GM23338 (cell line): ENCODE results near the gene PKIB. TPM values are rescaled to one million over a fixed set of nuclear protein-coding genes. Genes with fewer than 3 reads are reported as not detected.

Experiments
- ATAC-seq: fragments of 200-7000 bp; cut with Tn5 transposase; 3 replicates; pipeline ENCODE4 v1.9.1; 2020
- DNase-seq: peaks from one replicate; pipeline ENCODE4 v3.0.0-alpha.2; 2015; ENCODE audit warnings: low spot score
- H2AFZ ChIP-seq: fragments of 200-600 bp; sonication (generic); 2 replicates; pipeline ENCODE4 v1.8.0; 2016; ENCODE audit warnings: antibody characterized with exemption, mild to moderate bottlenecking, moderate library complexity
- H3F3A ChIP-seq: fragments of 200-600 bp; sonication (generic); replicated peaks from 2 replicates; pipeline ENCODE4 v1.8.0; 2017; ENCODE audit warnings: antibody characterized with exemption, mixed run types, low read depth
- H3K27ac ChIP-seq: fragments of 200-600 bp; sonication (generic); 2 replicates; pipeline ENCODE4 v1.6.1; 2016; ENCODE audit warnings: low read depth
- H3K27me3 ChIP-seq: fragments of 200-600 bp; sonication (generic); 2 replicates; pipeline ENCODE4 v1.8.0; 2016; ENCODE audit warnings: mild to moderate bottlenecking, mixed run types, moderate library complexity; ENCODE audit not compliant: insufficient read depth
- H3K36me3 ChIP-seq: fragments of 200-600 bp; sonication (generic); 2 replicates; pipeline ENCODE4 v1.8.0; 2016; ENCODE audit warnings: mild to moderate bottlenecking; ENCODE audit not compliant: insufficient read depth
- H3K4me1 ChIP-seq: fragments of 200-600 bp; sonication (generic); 2 replicates; pipeline ENCODE4 v1.8.0; 2016; ENCODE audit warnings: mild to moderate bottlenecking, moderate library complexity; ENCODE audit not compliant: insufficient read depth
- H3K4me2 ChIP-seq: fragments of 200-600 bp; sonication (generic); 2 replicates; pipeline ENCODE4 v1.7.1; 2017; ENCODE audit warnings: mixed run types
- H3K4me3 ChIP-seq: fragments of 200-600 bp; sonication (generic); 2 replicates; pipeline ENCODE4 v1.6.1; 2016; ENCODE audit warnings: mixed run types
- H3K79me2 ChIP-seq: fragments of 200-600 bp; sonication (generic); replicated peaks from 2 replicates; pipeline ENCODE4 v1.8.0; 2017; ENCODE audit warnings: mild to moderate bottlenecking; ENCODE audit not compliant: insufficient read depth
- H3K9me2 ChIP-seq: fragments of 200-600 bp; sonication (generic); 2 replicates; pipeline ENCODE4 v1.8.0; 2017; ENCODE audit not compliant: insufficient read depth
- H4K20me1 ChIP-seq: fragments of 200-600 bp; sonication (generic); replicated peaks from 2 replicates; pipeline ENCODE4 v1.8.0; 2017; ENCODE audit warnings: mild to moderate bottlenecking; ENCODE audit not compliant: insufficient read depth
- H3K27ac Mint-ChIP-seq: 2 replicates; pipeline ENCODE4 v1.8.0; 2020; ENCODE audit warnings: inconsistent platforms, mild to moderate bottlenecking, moderate library complexity, mixed read lengths
- H3K27me3 Mint-ChIP-seq: 3 replicates; pipeline ENCODE4 v1.8.0; 2022; ENCODE audit warnings: low read depth, mild to moderate bottlenecking, moderate library complexity, mixed read lengths, inconsistent platforms; ENCODE audit not compliant: insufficient read depth, poor library complexity
- H3K36me3 Mint-ChIP-seq: 3 replicates; pipeline ENCODE4 v1.8.0; 2021; ENCODE audit warnings: low read depth, mild to moderate bottlenecking, inconsistent platforms, moderate library complexity, mixed read lengths
- H3K4me1 Mint-ChIP-seq: 3 replicates; pipeline ENCODE4 v1.8.0; 2020; ENCODE audit warnings: mild to moderate bottlenecking, inconsistent platforms, mixed read lengths
- H3K4me3 Mint-ChIP-seq: 3 replicates; pipeline ENCODE4 v1.8.0; 2021; ENCODE audit warnings: moderate library complexity, mild to moderate bottlenecking, inconsistent platforms, mixed read lengths
- H3K9me3 Mint-ChIP-seq: 3 replicates; pipeline ENCODE4 v1.8.0; 2020; ENCODE audit warnings: moderate library complexity, mild to moderate bottlenecking, inconsistent platforms, mixed read lengths
- CREB1 ChIP-seq: fragments of 250-450 bp; sonication (Bioruptor Pico); IDR thresholded peaks from 2 replicates; pipeline ENCODE4 v1.5.0; 2020; ENCODE audit warnings: low read depth, mild to moderate bottlenecking, moderate library complexity
- ETS1 ChIP-seq: IDR thresholded peaks from 2 replicates; pipeline ENCODE4 v1.6.1; 2016; ENCODE audit warnings: antibody characterized with exemption
- EZH2 ChIP-seq: fragments of 200-600 bp; sonication (generic); IDR thresholded peaks from one replicate; pipeline ENCODE4 v1.8.0; 2017; ENCODE audit warnings: antibody characterized with exemption, mild to moderate bottlenecking, low read depth; ENCODE audit not compliant: unreplicated experiment
- NANOG ChIP-seq: IDR thresholded peaks from 2 replicates; pipeline ENCODE4 v1.6.1; 2016; ENCODE audit warnings: antibody characterized with exemption, borderline replicate concordance
- POLR2AphosphoS5 ChIP-seq: IDR thresholded peaks from 2 replicates; pipeline ENCODE4 v1.6.1; 2016; ENCODE audit warnings: antibody characterized with exemption, low read depth
- ZNF114 ChIP-seq: fragments of 250-450 bp; sonication (Bioruptor Pico); IDR thresholded peaks from 2 replicates; pipeline ENCODE4 v1.5.0; 2020; ENCODE audit warnings: mild to moderate bottlenecking, moderate library complexity
- polyA plus RNA-seq: library from polyadenylated mRNA; unstranded; fragments of >200 nt; fragmentation: Nextera tagmentation; extraction: Ambion mirVana; gene quantifications from 2 replicates; pipeline ENCODE4 v1.2.1, GENCODE V29; 2016
- total RNA-seq: library from RNA; depleted of rRNA; stranded (reverse); fragments of >200 nt; shearing (Covaris generic); gene quantifications from 2 replicates; pipeline ENCODE4 v1.2.3, GENCODE V29; 2014
- TF ChIP-seq, protein P1 (sequence below): IDR thresholded peaks from one replicate; pipeline ENCODE4 v1.6.1; 2018; ENCODE audit warnings: antibody characterized with exemption; ENCODE audit not compliant: unreplicated experiment
- TF ChIP-seq, protein P2 (sequence below): fragments of 250-450 bp; sonication (Bioruptor Pico); IDR thresholded peaks from 2 replicates; pipeline ENCODE4 v1.5.0; 2020; ENCODE audit warnings: mild to moderate bottlenecking, moderate library complexity

Gene PKIB
- total and polyA plus RNA-seq, 2 experiments from 2014 or later = 125 to 170 TPM

- DNase-seq (no peak), ATAC-seq (no peak)
- Mint-ChIP-seq H3K9me3 (no peaks in the 10 kb centered on the region), H3K4me1 (peaks cover 19% of the 10 kb centered on the region; the same call in 2 of the 3 replicates), H3K27me3 (no peaks in the 10 kb centered on the region), H3K4me3 (no peak overlapping the region), H3K36me3 (no peaks in the 10 kb centered on the region), H3K27ac (peak overlapping the region; percentile 57)
- TF ChIP-seq ETS1 = no peak
- no peak for TF ChIP-seq NANOG
- TF ChIP-seq EZH2 = no peak
- TF ChIP-seq, protein P1, sequence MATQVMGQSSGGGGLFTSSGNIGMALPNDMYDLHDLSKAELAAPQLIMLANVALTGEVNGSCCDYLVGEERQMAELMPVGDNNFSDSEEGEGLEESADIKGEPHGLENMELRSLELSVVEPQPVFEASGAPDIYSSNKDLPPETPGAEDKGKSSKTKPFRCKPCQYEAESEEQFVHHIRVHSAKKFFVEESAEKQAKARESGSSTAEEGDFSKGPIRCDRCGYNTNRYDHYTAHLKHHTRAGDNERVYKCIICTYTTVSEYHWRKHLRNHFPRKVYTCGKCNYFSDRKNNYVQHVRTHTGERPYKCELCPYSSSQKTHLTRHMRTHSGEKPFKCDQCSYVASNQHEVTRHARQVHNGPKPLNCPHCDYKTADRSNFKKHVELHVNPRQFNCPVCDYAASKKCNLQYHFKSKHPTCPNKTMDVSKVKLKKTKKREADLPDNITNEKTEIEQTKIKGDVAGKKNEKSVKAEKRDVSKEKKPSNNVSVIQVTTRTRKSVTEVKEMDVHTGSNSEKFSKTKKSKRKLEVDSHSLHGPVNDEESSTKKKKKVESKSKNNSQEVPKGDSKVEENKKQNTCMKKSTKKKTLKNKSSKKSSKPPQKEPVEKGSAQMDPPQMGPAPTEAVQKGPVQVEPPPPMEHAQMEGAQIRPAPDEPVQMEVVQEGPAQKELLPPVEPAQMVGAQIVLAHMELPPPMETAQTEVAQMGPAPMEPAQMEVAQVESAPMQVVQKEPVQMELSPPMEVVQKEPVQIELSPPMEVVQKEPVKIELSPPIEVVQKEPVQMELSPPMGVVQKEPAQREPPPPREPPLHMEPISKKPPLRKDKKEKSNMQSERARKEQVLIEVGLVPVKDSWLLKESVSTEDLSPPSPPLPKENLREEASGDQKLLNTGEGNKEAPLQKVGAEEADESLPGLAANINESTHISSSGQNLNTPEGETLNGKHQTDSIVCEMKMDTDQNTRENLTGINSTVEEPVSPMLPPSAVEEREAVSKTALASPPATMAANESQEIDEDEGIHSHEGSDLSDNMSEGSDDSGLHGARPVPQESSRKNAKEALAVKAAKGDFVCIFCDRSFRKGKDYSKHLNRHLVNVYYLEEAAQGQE = no peak
- no peak for TF ChIP-seq CREB1 (CRISPR knock-in tag)
- Histone ChIP-seq H3K79me2 (no peaks in the 10 kb centered on the region), H3K27ac (no peak overlapping the region), H3K27me3 (no peaks in the 10 kb centered on the region), H3F3A (no peaks in the 10 kb centered on the region), H3K4me3 (no peak overlapping the region), H3K4me2 (no peak overlapping the region), H3K4me1 (peaks cover 5% of the 10 kb centered on the region; the same call in 1 of the 2 replicates), H3K9me2 (peaks cover 4% of the 10 kb centered on the region; the same call in 1 of the 2 replicates), H3K36me3 (no peaks in the 10 kb centered on the region), H4K20me1 (0 out of 2 replicates have a peak, but pooled peaks cover 7% of the 10 kb centered on the region), H2AFZ (no peak overlapping the region)
Measured at GRCh38 chr6:122654012-122654411, 43.8 kb downstream of the PKIB start.

DNA sequence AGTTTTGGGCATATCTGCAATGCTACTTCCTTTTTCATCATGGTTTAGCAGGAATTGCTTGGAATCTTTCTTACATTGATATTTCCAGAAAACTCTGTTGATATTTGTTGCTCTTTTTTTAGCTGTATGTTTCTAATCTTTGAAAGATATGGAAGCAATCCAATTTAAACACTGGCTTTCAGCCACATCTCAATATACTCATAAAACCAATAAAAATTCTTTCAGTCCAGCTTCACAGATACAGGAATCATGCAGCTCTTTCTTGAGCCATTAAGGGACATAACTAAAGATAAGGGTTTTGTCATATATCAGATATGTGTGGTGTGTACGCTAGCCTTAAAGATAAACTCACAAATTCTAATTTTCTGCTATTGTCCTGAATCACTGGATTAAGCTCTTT is 47.4 kb downstream of the PKIB start:
- ATAC-seq (no peak), DNase-seq (no peak)
- Histone ChIP-seq H2AFZ (no peak overlapping the region), H3K36me3 (no peaks in the 10 kb centered on the region), H3F3A (no peaks in the 10 kb centered on the region), H3K4me3 (no peak overlapping the region), H3K4me1 (peaks cover 5% of the 10 kb centered on the region; the same call in 1 of the 2 replicates), H3K4me2 (no peak overlapping the region), H3K27me3 (no peaks in the 10 kb centered on the region), H3K27ac (no peak overlapping the region), H3K79me2 (no peaks in the 10 kb centered on the region), H4K20me1 (no peaks in the 10 kb centered on the region), H3K9me2 (no peaks in the 10 kb centered on the region)
- no peaks in the 10 kb centered on the region for H3K36me3 Mint-ChIP-seq
- no peaks in the 10 kb centered on the region for H3K9me3 Mint-ChIP-seq
- no peak overlapping the region for H3K4me3 Mint-ChIP-seq
- peaks cover 11% of the 10 kb centered on the region; the same call in 2 of the 3 replicates for H3K4me1 Mint-ChIP-seq
- TF ChIP-seq ETS1 = no peak
- no peak for TF ChIP-seq ZNF114 (CRISPR knock-in tag)
- TF ChIP-seq POLR2AphosphoS5 = no peak
- TF ChIP-seq, protein P2, sequence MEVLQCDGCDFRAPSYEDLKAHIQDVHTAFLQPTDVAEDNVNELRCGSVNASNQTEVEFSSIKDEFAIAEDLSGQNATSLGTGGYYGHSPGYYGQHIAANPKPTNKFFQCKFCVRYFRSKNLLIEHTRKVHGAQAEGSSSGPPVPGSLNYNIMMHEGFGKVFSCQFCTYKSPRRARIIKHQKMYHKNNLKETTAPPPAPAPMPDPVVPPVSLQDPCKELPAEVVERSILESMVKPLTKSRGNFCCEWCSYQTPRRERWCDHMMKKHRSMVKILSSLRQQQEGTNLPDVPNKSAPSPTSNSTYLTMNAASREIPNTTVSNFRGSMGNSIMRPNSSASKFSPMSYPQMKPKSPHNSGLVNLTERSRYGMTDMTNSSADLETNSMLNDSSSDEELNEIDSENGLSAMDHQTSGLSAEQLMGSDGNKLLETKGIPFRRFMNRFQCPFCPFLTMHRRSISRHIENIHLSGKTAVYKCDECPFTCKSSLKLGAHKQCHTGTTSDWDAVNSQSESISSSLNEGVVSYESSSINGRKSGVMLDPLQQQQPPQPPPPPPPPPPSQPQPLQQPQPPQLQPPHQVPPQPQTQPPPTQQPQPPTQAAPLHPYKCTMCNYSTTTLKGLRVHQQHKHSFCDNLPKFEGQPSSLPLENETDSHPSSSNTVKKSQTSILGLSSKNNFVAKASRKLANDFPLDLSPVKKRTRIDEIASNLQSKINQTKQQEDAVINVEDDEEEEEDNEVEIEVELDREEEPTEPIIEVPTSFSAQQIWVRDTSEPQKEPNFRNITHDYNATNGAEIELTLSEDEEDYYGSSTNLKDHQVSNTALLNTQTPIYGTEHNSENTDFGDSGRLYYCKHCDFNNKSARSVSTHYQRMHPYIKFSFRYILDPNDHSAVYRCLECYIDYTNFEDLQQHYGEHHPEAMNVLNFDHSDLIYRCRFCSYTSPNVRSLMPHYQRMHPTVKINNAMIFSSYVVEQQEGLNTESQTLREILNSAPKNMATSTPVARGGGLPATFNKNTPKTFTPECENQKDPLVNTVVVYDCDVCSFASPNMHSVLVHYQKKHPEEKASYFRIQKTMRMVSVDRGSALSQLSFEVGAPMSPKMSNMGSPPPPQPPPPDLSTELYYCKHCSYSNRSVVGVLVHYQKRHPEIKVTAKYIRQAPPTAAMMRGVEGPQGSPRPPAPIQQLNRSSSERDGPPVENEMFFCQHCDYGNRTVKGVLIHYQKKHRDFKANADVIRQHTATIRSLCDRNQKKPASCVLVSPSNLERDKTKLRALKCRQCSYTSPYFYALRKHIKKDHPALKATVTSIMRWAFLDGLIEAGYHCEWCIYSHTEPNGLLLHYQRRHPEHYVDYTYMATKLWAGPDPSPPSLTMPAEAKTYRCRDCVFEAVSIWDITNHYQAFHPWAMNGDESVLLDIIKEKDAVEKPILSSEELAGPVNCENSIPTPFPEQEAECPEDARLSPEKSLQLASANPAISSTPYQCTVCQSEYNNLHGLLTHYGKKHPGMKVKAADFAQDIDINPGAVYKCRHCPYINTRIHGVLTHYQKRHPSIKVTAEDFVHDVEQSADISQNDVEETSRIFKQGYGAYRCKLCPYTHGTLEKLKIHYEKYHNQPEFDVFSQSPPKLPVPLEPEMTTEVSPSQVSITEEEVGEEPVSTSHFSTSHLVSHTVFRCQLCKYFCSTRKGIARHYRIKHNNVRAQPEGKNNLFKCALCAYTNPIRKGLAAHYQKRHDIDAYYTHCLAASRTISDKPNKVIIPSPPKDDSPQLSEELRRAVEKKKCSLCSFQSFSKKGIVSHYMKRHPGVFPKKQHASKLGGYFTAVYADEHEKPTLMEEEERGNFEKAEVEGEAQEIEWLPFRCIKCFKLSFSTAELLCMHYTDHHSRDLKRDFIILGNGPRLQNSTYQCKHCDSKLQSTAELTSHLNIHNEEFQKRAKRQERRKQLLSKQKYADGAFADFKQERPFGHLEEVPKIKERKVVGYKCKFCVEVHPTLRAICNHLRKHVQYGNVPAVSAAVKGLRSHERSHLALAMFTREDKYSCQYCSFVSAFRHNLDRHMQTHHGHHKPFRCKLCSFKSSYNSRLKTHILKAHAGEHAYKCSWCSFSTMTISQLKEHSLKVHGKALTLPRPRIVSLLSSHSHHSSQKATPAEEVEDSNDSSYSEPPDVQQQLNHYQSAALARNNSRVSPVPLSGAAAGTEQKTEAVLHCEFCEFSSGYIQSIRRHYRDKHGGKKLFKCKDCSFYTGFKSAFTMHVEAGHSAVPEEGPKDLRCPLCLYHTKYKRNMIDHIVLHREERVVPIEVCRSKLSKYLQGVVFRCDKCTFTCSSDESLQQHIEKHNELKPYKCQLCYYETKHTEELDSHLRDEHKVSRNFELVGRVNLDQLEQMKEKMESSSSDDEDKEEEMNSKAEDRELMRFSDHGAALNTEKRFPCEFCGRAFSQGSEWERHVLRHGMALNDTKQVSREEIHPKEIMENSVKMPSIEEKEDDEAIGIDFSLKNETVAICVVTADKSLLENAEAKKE (CRISPR knock-in tag) = no peak
- H3K27ac Mint-ChIP-seq = no peak overlapping the region
- no peaks in the 10 kb centered on the region for H3K27me3 Mint-ChIP-seq
